IPS-20b (cell line): ENCODE measurements around the gene AATF.

Experiments
- H3K27ac ChIP-seq: one replicate; pipeline ENCODE4 v1.5.1; 2013; ENCODE audit warnings: low read length
- H3K27me3 ChIP-seq: 2 replicates; pipeline ENCODE4 v1.6.1; 2013; ENCODE audit warnings: mild to moderate bottlenecking, low read length, inconsistent platforms; ENCODE audit not compliant: insufficient read depth
- H3K36me3 ChIP-seq: 2 replicates; pipeline ENCODE4 v1.6.1; 2013; ENCODE audit warnings: low read depth, mild to moderate bottlenecking, inconsistent platforms, low read length, moderate library complexity; ENCODE audit not compliant: insufficient read depth
- H3K4me1 ChIP-seq: 2 replicates; pipeline ENCODE4 v1.6.1; 2013; ENCODE audit warnings: mild to moderate bottlenecking, control low read depth, inconsistent platforms, low read length, moderate library complexity; ENCODE audit not compliant: insufficient read depth
- H3K4me3 ChIP-seq: 2 replicates; pipeline ENCODE4 v1.5.1; 2013; ENCODE audit warnings: mild to moderate bottlenecking, low read length, inconsistent platforms
- H3K9ac ChIP-seq: 2 replicates; pipeline ENCODE4 v1.6.1; 2013; ENCODE audit warnings: low read depth, mild to moderate bottlenecking, inconsistent platforms, low read length, moderate library complexity
- H3K9me3 ChIP-seq: 2 replicates; pipeline ENCODE4 v1.6.1; 2013; ENCODE audit warnings: mild to moderate bottlenecking, low read depth, low read length, inconsistent platforms; ENCODE audit not compliant: insufficient read depth

AATF gene

DNA sequence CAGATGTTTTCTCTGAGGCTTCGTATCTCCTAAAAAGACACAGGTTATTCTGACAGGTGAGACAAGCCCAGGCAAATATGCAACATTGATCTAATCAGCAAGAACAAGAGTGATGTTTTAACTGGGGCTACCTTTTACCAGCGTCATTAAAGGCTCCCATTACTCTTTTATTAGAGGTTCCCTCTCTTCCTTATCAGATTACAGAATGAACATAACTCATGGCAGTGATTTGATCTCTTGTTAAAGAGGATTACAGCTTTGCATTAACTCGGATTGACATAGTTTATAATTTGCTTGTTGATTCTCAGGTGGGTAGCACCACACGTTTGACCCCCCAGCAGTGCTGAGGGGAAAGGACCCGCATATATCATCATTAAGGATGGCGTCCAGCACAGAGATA lies 90.5 kb downstream of the AATF start:
- Histone ChIP-seq H3K9ac (no peak overlapping the region), H3K4me3 (no peak overlapping the region), H3K4me1 (peaks cover 2% of the 10 kb centered on the region; the same call in 1 of the 2 replicates), H3K27ac (no peak overlapping the region), H3K36me3 (no peaks in the 10 kb centered on the region), H3K9me3 (no peaks in the 10 kb centered on the region), H3K27me3 (no peaks in the 10 kb centered on the region)

DNA sequence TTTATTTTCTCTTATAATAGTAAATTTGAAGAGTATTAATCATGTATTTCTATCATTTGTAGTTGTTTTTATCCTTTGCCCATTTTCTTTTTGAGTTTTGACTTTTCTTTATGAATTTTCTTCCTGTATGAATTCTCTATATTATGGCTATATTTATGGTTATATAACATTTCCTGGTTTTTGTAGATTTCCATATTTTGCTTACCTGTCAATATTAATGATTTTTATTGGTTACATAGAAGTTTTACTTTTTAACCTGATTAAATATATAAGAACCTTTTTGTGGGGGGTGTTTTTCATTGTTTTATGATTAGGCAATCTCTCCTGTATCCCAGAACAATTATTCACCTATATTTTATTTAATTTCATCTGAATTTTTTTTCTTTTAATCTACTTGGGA lies 93.2 kb downstream of the AATF start:
- no peaks in the 10 kb centered on the region for H3K9me3 ChIP-seq
- H3K27ac ChIP-seq: no peak overlapping the region
- no peaks in the 10 kb centered on the region for H3K36me3 ChIP-seq

DNA sequence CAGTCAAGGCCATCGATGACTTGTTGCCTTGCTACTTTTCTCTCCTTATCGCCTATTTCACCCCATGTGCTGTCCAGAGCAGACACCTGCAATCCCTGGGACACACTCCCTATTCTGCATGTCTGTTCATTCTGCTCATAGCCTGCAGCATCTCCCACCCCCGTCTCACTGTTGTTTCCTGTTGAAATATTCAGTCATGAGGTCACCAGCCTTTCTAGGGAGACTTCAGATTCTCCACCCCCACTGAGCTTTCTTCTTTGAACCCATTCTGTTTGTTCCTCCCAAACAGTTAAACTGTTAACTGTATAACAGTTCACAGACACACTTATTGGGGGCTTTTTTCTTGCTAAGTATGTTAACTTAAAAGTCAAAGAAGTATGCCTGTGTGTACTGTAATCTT lies 94.4 kb downstream of the AATF start:
- Histone ChIP-seq H3K9ac (no peak overlapping the region), H3K27ac (no peak overlapping the region), H3K27me3 (no peaks in the 10 kb centered on the region), H3K4me3 (no peak overlapping the region), H3K36me3 (no peaks in the 10 kb centered on the region), H3K9me3 (no peaks in the 10 kb centered on the region), H3K4me1 (peaks cover 26% of the 10 kb centered on the region)

More for the DNA sequence above, 93.2 kb downstream of the AATF start:
- Histone ChIP-seq H3K4me1 (peaks cover 20% of the 10 kb centered on the region), H3K9ac (no peak overlapping the region), H3K4me3 (no peak overlapping the region), H3K27me3 (no peaks in the 10 kb centered on the region)

DNA sequence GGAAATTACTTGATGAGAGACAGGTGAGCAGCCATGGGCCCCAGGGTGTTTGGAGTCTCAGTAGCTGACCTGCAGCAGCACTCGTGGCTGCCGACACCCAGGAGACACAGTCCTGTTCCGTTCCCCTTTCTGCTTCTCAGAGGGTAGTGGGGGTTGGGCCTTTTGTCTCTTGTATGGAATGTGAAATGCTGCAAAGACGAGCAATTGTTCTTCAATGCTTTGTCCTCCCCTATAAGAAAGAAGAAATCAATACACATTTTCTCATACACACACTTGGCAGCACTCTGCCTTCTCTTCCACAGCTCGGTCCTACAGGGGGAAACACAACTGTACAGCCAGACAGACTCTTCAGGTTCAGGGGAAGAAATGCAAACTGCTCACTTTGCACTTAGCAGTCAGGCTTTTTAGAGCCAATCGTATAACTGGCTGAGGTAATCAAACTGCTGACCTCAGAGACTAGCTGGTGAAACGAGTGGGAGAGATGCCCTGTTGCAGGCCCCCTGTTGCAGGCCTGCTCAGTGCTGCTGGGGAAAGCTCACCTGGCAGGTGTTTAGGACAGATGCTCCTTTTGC lies 96.7 kb downstream of the AATF start:
- H3K4me3 ChIP-seq: no peak overlapping the region
- peaks cover 26% of the 10 kb centered on the region for H3K4me1 ChIP-seq
- no peaks in the 10 kb centered on the region for H3K9me3 ChIP-seq
- H3K27me3 ChIP-seq: no peaks in the 10 kb centered on the region
- no peaks in the 10 kb centered on the region; the same call in 1 of the 2 replicates for H3K36me3 ChIP-seq
- H3K9ac ChIP-seq: no peak overlapping the region
- H3K27ac ChIP-seq: peak overlapping the region; percentile 8

DNA sequence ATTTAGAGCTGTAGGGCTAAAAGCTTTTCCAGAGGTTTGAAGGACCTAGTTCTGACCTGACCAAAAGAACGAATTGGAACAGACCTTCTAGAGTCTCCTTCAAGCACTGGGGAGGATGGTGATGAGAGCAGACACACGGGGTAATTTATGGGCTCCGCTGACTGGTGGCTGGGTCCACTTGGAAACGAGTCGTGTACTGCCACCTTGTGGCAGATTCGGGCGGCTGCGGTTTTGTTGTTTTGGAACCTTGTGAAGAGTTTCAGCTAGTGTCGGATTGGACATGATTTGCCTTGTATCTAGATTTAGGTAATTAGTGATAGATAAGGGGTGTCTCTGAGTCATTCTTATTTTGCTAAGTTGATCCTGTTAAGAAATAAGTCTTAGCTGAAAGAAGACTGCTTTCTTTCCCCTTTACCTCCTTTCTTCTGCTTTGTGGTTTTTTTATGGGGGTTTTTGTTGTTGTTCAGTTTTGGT lies 98.9 kb downstream of the AATF start:
- Histone ChIP-seq H3K9ac (peak overlapping the region; percentile 41; the same call in 1 of the 2 replicates), H3K9me3 (no peaks in the 10 kb centered on the region), H3K4me1 (peaks cover 40% of the 10 kb centered on the region), H3K36me3 (no peaks in the 10 kb centered on the region; the same call in 1 of the 2 replicates), H3K4me3 (no peak overlapping the region), H3K27me3 (no peaks in the 10 kb centered on the region), H3K27ac (no peak overlapping the region)

DNA sequence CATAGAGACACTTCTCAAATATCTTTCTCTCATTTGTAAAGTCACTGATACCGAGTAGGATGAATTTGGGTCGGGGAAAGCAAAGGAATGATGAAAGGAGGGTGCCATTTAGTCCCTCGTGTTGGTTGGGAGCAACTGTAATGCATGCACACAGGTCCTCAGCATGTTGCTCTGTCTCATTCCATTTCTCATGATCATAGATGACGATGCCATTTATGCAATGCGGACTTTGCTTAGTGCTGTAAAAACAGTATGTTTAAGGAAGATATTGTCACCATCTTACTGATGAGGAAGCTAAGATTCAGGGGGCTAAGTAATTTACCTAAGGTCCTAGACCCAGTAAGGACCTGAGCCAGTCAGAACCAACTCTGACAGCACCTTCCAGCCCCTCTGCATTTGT lies 100.1 kb downstream of the AATF start:
- no peak overlapping the region for H3K4me3 ChIP-seq
- H3K27me3 ChIP-seq: no peaks in the 10 kb centered on the region
- no peaks in the 10 kb centered on the region; the same call in 1 of the 2 replicates for H3K36me3 ChIP-seq
- H3K9ac ChIP-seq: no peak overlapping the region
- H3K4me1 ChIP-seq: peaks cover 40% of the 10 kb centered on the region
- H3K9me3 ChIP-seq: no peaks in the 10 kb centered on the region
- no peak overlapping the region for H3K27ac ChIP-seq

DNA sequence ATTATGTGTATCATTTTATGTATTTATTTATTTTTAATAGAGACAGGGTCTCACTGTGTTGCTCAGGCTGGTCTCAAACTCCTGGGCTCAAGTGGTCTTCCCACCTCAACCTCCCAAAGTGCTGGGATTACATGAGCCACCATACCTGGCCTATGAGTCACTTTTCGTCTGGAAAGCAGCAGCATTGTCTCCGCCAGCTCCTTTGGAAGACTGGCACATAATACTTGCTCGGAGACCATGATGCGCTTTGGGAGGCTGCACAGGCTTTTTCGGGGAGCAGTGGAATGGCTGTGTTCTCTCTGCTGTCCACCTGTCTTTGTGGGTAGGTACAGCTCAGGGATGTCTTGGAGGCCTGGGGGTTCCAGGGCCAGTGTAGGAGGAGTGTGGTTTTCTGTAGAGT lies 102.2 kb downstream of the AATF start:
- no peak overlapping the region for H3K9ac ChIP-seq
- no peaks in the 10 kb centered on the region for H3K9me3 ChIP-seq
- no peaks in the 10 kb centered on the region for H3K27me3 ChIP-seq
- no peaks in the 10 kb centered on the region; the same call in 1 of the 2 replicates for H3K36me3 ChIP-seq
- no peak overlapping the region for H3K27ac ChIP-seq
- no peak overlapping the region for H3K4me3 ChIP-seq
- peaks cover 25% of the 10 kb centered on the region for H3K4me1 ChIP-seq

DNA sequence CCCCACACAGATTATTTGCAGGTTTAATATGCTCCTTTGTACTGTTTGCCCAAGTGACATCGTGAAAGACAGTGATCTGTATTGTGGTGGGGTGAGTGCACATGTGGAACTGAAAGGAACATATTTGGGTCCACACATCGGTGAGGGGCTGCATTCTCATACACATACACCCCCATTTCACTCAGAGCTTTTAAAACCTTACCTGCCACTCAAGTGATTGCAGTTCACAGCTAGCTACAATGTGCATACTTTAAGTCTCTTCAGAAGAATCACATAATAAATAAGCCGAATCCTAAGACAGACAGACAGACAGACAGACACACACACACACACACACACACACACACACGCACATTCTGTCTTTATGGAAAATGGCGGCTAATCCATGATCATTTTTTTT lies 102.6 kb downstream of the AATF start:
- no peaks in the 10 kb centered on the region for H3K9me3 ChIP-seq
- H3K36me3 ChIP-seq: peaks cover 2% of the 10 kb centered on the region; the same call in 1 of the 2 replicates
- H3K9ac ChIP-seq: no peak overlapping the region
- H3K27me3 ChIP-seq: no peaks in the 10 kb centered on the region
- no peak overlapping the region for H3K4me3 ChIP-seq
- no peak overlapping the region for H3K27ac ChIP-seq
- peaks cover 20% of the 10 kb centered on the region for H3K4me1 ChIP-seq

DNA sequence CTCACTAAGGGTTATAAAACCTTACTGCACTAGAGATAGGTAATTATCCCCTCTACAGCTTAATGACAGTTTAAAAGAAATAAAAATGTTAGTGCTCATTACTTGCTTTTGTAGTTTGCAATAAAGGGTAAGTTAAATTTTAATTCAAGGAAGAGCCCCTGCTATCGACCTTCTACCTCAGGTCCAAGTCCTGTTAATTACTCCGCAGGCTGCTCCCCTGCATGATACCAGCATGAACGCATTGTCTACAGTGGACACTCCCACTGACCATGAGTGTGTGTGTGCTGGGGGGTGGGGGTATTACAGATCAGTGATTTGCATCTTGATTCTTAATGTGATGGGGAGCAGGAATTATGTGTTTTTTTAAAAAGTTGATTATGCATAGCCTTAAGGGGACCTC lies 103.1 kb downstream of the AATF start:
- H3K4me1 ChIP-seq: peaks cover 20% of the 10 kb centered on the region
- no peaks in the 10 kb centered on the region for H3K27me3 ChIP-seq
- no peaks in the 10 kb centered on the region for H3K9me3 ChIP-seq
- no peak overlapping the region for H3K9ac ChIP-seq
- H3K27ac ChIP-seq: no peak overlapping the region
- H3K36me3 ChIP-seq: peaks cover 6% of the 10 kb centered on the region; the same call in 1 of the 2 replicates
- no peak overlapping the region for H3K4me3 ChIP-seq

DNA sequence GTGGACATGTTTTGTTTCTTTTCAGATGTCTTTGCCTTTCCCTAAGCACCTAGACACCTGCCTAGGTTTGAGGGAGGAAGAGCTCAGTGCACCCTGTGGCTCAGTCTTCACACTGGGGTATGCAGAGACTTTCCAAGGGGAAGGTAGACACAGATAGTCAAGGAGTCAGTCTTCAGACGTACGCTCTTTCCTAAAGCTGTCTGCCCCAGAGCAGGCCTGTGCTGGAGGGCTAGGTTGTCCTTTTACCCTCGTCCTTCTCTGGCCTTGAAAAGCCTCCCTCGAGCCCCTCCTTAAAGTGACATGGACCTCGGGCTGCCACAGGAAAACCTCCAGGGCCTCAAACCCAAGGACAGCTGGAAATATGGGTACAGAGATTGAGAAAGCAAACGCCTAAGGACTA lies 103.7 kb downstream of the AATF start:
- H3K36me3 ChIP-seq: peaks cover 7% of the 10 kb centered on the region; the same call in 1 of the 2 replicates
- no peaks in the 10 kb centered on the region for H3K27me3 ChIP-seq
- no peak overlapping the region for H3K27ac ChIP-seq
- H3K4me3 ChIP-seq: no peak overlapping the region
- no peak overlapping the region for H3K9ac ChIP-seq
- H3K9me3 ChIP-seq: no peaks in the 10 kb centered on the region
- H3K4me1 ChIP-seq: peaks cover 16% of the 10 kb centered on the region

DNA sequence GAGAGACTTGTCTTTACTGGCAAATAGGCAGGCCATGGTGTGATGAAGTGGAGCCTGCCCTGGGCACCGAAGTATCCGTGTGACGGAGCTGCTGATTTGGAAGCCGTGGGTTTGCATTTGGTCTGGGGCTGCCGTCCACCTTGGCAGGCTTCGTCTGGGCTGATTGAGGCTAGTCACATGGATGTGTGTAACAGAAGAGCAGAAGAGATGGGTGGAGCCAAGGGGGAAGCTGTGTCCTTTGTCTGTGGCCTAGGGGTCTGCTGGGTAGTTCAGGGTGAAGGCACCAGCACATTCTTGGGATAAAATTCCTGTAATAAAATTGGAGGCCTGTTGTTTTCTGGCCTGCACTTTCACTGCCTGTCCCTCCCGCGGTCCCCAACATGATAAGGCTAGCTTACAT lies 106.1 kb downstream of the AATF start:
- H3K9me3 ChIP-seq: no peaks in the 10 kb centered on the region
- H3K4me1 ChIP-seq: peaks cover 15% of the 10 kb centered on the region
- no peak overlapping the region for H3K27ac ChIP-seq
- H3K9ac ChIP-seq: no peak overlapping the region
- H3K27me3 ChIP-seq: no peaks in the 10 kb centered on the region
- peaks cover 7% of the 10 kb centered on the region; the same call in 1 of the 2 replicates for H3K36me3 ChIP-seq
- H3K4me3 ChIP-seq: no peak overlapping the region

DNA sequence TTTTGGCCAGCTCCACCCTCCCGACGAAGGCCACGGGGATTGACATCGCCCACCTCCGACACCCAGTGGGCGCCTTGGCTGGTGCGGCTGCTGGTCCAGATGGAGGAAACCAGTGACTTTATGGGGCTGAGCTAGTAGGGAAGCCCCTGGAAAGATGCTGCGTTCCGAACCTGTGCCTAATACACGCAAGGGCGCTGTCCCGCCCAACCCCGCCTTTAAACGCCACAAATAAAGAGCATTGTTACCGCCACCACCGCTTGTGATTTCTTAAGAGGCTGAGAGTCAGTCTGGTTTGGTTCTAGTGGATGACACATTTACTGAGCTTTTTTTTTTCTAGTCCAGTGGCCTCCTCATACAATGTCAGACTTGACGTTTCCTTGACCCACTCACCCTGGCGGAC lies 107.9 kb downstream of the AATF start:
- H3K9me3 ChIP-seq: no peaks in the 10 kb centered on the region
- no peak overlapping the region for H3K4me3 ChIP-seq
- H3K36me3 ChIP-seq: peaks cover 7% of the 10 kb centered on the region; the same call in 1 of the 2 replicates
- peaks cover 13% of the 10 kb centered on the region for H3K4me1 ChIP-seq
- H3K27me3 ChIP-seq: no peaks in the 10 kb centered on the region
- H3K27ac ChIP-seq: no peak overlapping the region
- H3K9ac ChIP-seq: no peak overlapping the region
